Neural cell (in vitro differentiated cells): ENCODE data around the gene GPR27. TPM values are rescaled to one million over a fixed set of nuclear protein-coding genes. Genes with fewer than 3 reads are reported as not detected.

ENCODE experiments used
- H2AFZ ChIP-seq: fragments of 200-600, 300-800 bp; sonication (generic), shearing (Covaris generic); 2 replicates; pipeline ENCODE4 v1.6.0; 2014; ENCODE audit warnings: low read depth, mild to moderate bottlenecking, antibody characterized with exemption, low read length, moderate library complexity
- H3F3A ChIP-seq: fragments of 200-600 bp; shearing (Covaris generic); 2 replicates; pipeline ENCODE4 v1.6.1; 2016; ENCODE audit warnings: mild to moderate bottlenecking, moderate library complexity, mixed read lengths, antibody characterized with exemption, low read length; ENCODE audit not compliant: insufficient read depth, poor library complexity, severe bottlenecking
- H3K27ac ChIP-seq: fragments of 200-600, 300-800 bp; sonication (generic), shearing (Covaris generic); 2 replicates; pipeline ENCODE4 v1.5.1; 2014; ENCODE audit warnings: mild to moderate bottlenecking, low read length, moderate library complexity
- H3K27me3 ChIP-seq: fragments of 300-800, 200-600 bp; sonication (generic), shearing (Covaris generic); 2 replicates; pipeline ENCODE4 v1.6.0; 2014; ENCODE audit warnings: mild to moderate bottlenecking, low read depth, low read length, moderate library complexity; ENCODE audit not compliant: insufficient read depth
- H3K36me3 ChIP-seq: fragments of 300-800, 200-600 bp; sonication (generic), shearing (Covaris generic); 2 replicates; pipeline ENCODE4 v1.5.1; 2014; ENCODE audit warnings: mild to moderate bottlenecking, antibody characterized with exemption, low read length, moderate library complexity; ENCODE audit not compliant: insufficient read depth
- H3K4me2 ChIP-seq: fragments of 300-800, 200-600 bp; sonication (generic), shearing (Covaris generic); 2 replicates; pipeline ENCODE4 v1.6.0; 2014; ENCODE audit warnings: mild to moderate bottlenecking, low read length
- H3K4me3 ChIP-seq: fragments of 300-800, 200-600 bp; sonication (generic), shearing (Covaris generic); 2 replicates; pipeline ENCODE4 v1.5.1; 2014; ENCODE audit warnings: mild to moderate bottlenecking, low read length, moderate library complexity
- H3K79me2 ChIP-seq: fragments of 200-600 bp; shearing (Covaris generic); replicated peaks from 2 replicates; pipeline ENCODE4 v1.6.0; 2014; ENCODE audit warnings: mild to moderate bottlenecking, low read length, moderate library complexity; ENCODE audit not compliant: insufficient read depth
- H3K9ac ChIP-seq: fragments of 300-800, 200-600 bp; sonication (generic), shearing (Covaris generic); 2 replicates; pipeline ENCODE4 v1.6.1; 2016; ENCODE audit warnings: mild to moderate bottlenecking, low read length, mixed read lengths
- H3K9me2 ChIP-seq: fragments of 200-600 bp; shearing (Covaris generic); 2 replicates; pipeline ENCODE4 v1.6.1; 2016; ENCODE audit warnings: mild to moderate bottlenecking, low read length, mixed read lengths; ENCODE audit not compliant: insufficient read depth
- H3K9me3 ChIP-seq: fragments of 200-600, 300-800 bp; sonication (generic), shearing (Covaris generic); 2 replicates; pipeline ENCODE4 v1.6.1; 2016; ENCODE audit warnings: mild to moderate bottlenecking, mixed run types, low read length, moderate library complexity, mixed read lengths
- H4K20me1 ChIP-seq: fragments of 200-600 bp; shearing (Covaris generic); 2 replicates; pipeline ENCODE4 v1.6.1; 2016; ENCODE audit warnings: mild to moderate bottlenecking, mixed run types; ENCODE audit not compliant: insufficient read depth
- CTCF ChIP-seq: fragments of 450-650 bp; IDR thresholded peaks from 2 replicates; pipeline ENCODE4 v1.5.1; 2014; ENCODE audit warnings: antibody characterized with exemption, mild to moderate bottlenecking, moderate library complexity; ENCODE audit not compliant: poor library complexity, severe bottlenecking
- EP300 ChIP-seq: fragments of 450-650 bp; conservative IDR thresholded peaks from 2 replicates; pipeline ENCODE4 v1.6.1; 2014; ENCODE audit warnings: antibody characterized with exemption, mild to moderate bottlenecking, moderate library complexity; ENCODE audit not compliant: poor library complexity, severe bottlenecking
- EZH2 ChIP-seq: fragments of 200-600, 300-800 bp; shearing (Covaris generic), sonication (generic); IDR thresholded peaks from 2 replicates; pipeline ENCODE4 v1.6.1; 2014; ENCODE audit warnings: antibody characterized with exemption, low read length, borderline replicate concordance, mild to moderate bottlenecking; ENCODE audit not compliant: insufficient read depth, poor library complexity, severe bottlenecking
- MXI1 ChIP-seq: fragments of 450-650 bp; conservative IDR thresholded peaks from 2 replicates; pipeline ENCODE4 v1.6.1; 2014; ENCODE audit warnings: antibody characterized with exemption, mild to moderate bottlenecking; ENCODE audit not compliant: poor library complexity, severe bottlenecking
- POLR2AphosphoS5 ChIP-seq: IDR thresholded peaks from 2 replicates; pipeline ENCODE4 v1.6.1; 2012
- RAD21 ChIP-seq: fragments of 450-650 bp; conservative IDR thresholded peaks from 2 replicates; pipeline ENCODE4 v1.6.1; 2014; ENCODE audit warnings: antibody characterized with exemption, mild to moderate bottlenecking, moderate library complexity
- REST ChIP-seq: IDR thresholded peaks from 2 replicates; pipeline ENCODE4 v1.6.1; 2012; ENCODE audit warnings: borderline replicate concordance
- SMC3 ChIP-seq: fragments of 450-650 bp; conservative IDR thresholded peaks from 2 replicates; pipeline ENCODE4 v1.6.1; 2014; ENCODE audit warnings: antibody characterized with exemption, mild to moderate bottlenecking, moderate library complexity; ENCODE audit not compliant: poor library complexity
- TAF1 ChIP-seq: IDR thresholded peaks from 2 replicates; pipeline ENCODE4 v1.6.1; 2012; ENCODE audit warnings: low read depth
- polyA plus RNA-seq: library from polyadenylated mRNA; depleted of rRNA; stranded (reverse); fragments of >200 nt; gene quantifications from 2 replicates; pipeline ENCODE4 v1.2.3, GENCODE V29; 2014

The GPR27 gene
- polyA plus RNA-seq, 1 donor from 2014 or later: 69.4 TPM

- H3K9me3 ChIP-seq: no peaks in the 10 kb centered on the region
- H3K27ac ChIP-seq: no peak overlapping the region
- no peak for TF ChIP-seq MXI1
- TF ChIP-seq RAD21: no peak
- TF ChIP-seq EZH2: no peak
- TF ChIP-seq POLR2AphosphoS5: no peak
- no peak for TF ChIP-seq SMC3
- no peak for TF ChIP-seq EP300
- TF ChIP-seq CTCF: no peak
- no peak for TF ChIP-seq REST
- no peak for TF ChIP-seq TAF1
- no peak overlapping the region for H3K4me2 ChIP-seq
- no peaks in the 10 kb centered on the region for H3K36me3 ChIP-seq
- peaks cover 3% of the 10 kb centered on the region for H3K79me2 ChIP-seq
- H3K4me3 ChIP-seq: no peak overlapping the region
- no peaks in the 10 kb centered on the region for H3F3A ChIP-seq
- H3K9ac ChIP-seq: no peak overlapping the region
- no peaks in the 10 kb centered on the region for H4K20me1 ChIP-seq
- H3K9me2 ChIP-seq: no peaks in the 10 kb centered on the region
- H2AFZ ChIP-seq: no peak overlapping the region
- H3K27me3 ChIP-seq: no peaks in the 10 kb centered on the region
These were observed 39.1 kb upstream of the GPR27 start for GRCh38 chr3:71714595-71714994.

GRCh38 chr3:71718072-71718471 lies 35.6 kb upstream of the GPR27 start:
- H3K4me2 ChIP-seq: no peak overlapping the region
- no peaks in the 10 kb centered on the region for H3K36me3 ChIP-seq
- H3K27ac ChIP-seq: no peak overlapping the region
- H2AFZ ChIP-seq: no peak overlapping the region
- H3K9me3 ChIP-seq: no peaks in the 10 kb centered on the region
- H3K9me2 ChIP-seq: no peaks in the 10 kb centered on the region
- no peaks in the 10 kb centered on the region for H4K20me1 ChIP-seq
- no peak for TF ChIP-seq POLR2AphosphoS5
- no peak for TF ChIP-seq MXI1
- TF ChIP-seq EP300: no peak
- no peak for TF ChIP-seq REST
- TF ChIP-seq EZH2: no peak
- no peak for TF ChIP-seq RAD21
- no peak for TF ChIP-seq TAF1
- TF ChIP-seq CTCF: no peak
- no peak for TF ChIP-seq SMC3
- no peak overlapping the region for H3K9ac ChIP-seq
- H3K79me2 ChIP-seq: peaks cover 3% of the 10 kb centered on the region
- H3F3A ChIP-seq: no peaks in the 10 kb centered on the region
- H3K4me3 ChIP-seq: no peak overlapping the region
- H3K27me3 ChIP-seq: no peaks in the 10 kb centered on the region
